ENCODE measurements around the gene SUSD6. TPM values are rescaled to one million over a fixed set of nuclear protein-coding genes. Genes with fewer than 3 reads are reported as not detected.

SUSD6 gene
- polyA plus RNA-seq, 1 of the 3 experiments (the other 2 are of a cell fraction) = 8.5 TPM

GRCh38 chr14:69648480-69649451, 37.4 kb downstream of the SUSD6 start:
- POLR2A ChIA-PET = no interaction called here
- peak overlapping the region; percentile 30; the same call in 1 of the 2 replicates for H3K9ac ChIP-seq

GRCh38 chr14:69650948-69651369, 39.6 kb downstream of the SUSD6 start:
- H3K4me1 ChIP-seq (ENCODE audit: control insufficient read depth in 1 of 2, insufficient read depth in 2 of 2, low read depth in 1 of 2, low read length in 1 of 2) = peaks cover 13 to 27% of the 10 kb centered on the region in 2 experiments; a peak in 2 of 4 replicates
- H3K9ac ChIP-seq = no peak overlapping the region

More at GRCh38 chr14:69648480-69649451, 37.4 kb downstream of the SUSD6 start:
- CTCF ChIA-PET = interaction anchor here (0.7 to 1.4 kb wide), 4 partner anchors 10 to 56 kb away, joined by 3 to 5 read pairs (median 4); no protein-coding TSS in a partner anchor
- no peaks in the 10 kb centered on the region for H3K9me2 ChIP-seq
- no peaks in the 10 kb centered on the region for H3K27me3 ChIP-seq (ENCODE audit: insufficient read depth)
- 58% methylated on average over 6 of the region's 6 CpGs for WGBS (ENCODE audit: low lambda C conversion rate)
- H3K27ac ChIP-seq (ENCODE audit: low read depth in 2 of 2, low read length in 1 of 2) = peak overlapping the region; percentile 58 to 82
- DNase-seq = no peak
- peak overlapping the region; percentile 21; the same call in 1 of the 2 replicates for H3K4me2 ChIP-seq
- peaks cover 13 to 27% of the 10 kb centered on the region in 2 experiments; a peak in 2 of 4 replicates for H3K4me1 ChIP-seq (ENCODE audit: control insufficient read depth in 1 of 2, insufficient read depth in 2 of 2, low read depth in 1 of 2, low read length in 1 of 2)
- peaks cover 17% of the 10 kb centered on the region; the same call in 1 of the 2 replicates for H3K79me2 ChIP-seq (ENCODE audit: insufficient read depth)
- H3K9me3 ChIP-seq = no peaks in the 10 kb centered on the region
- no peak for TF ChIP-seq EZH2phosphoT487 (IDR thresholded peaks at IDR 0.05; ENCODE audit: borderline replicate concordance, low read depth)
- TF ChIP-seq ELF1 (IDR thresholded peaks at IDR 0.05) = peak; percentile 60; the same call in 1 of the 2 replicates
- H3K4me3 ChIP-seq (ENCODE audit: low read depth in 2 of 2, low read length in 1 of 2) = no peak overlapping the region
- peaks cover 11% of the 10 kb centered on the region for H3F3A ChIP-seq (replicated peaks; ENCODE audit: insufficient read depth)
- peak overlapping the region; percentile 70 for H2AFZ ChIP-seq (ENCODE audit: low read depth)
- no peaks in the 10 kb centered on the region for H4K20me1 ChIP-seq (ENCODE audit: insufficient read depth)
- H3K36me3 ChIP-seq (replicated peaks in 1 of 2; ENCODE audit: control insufficient read depth in 1 of 2, insufficient read depth in 2 of 2, low read length in 1 of 2) = no peaks in the 10 kb centered on the region

More at GRCh38 chr14:69650948-69651369, 39.6 kb downstream of the SUSD6 start:
- 98% methylated on average over 3 of the region's 3 CpGs for WGBS (ENCODE audit: low lambda C conversion rate)
- no peaks in the 10 kb centered on the region for H3K9me3 ChIP-seq
- ChIA-PET CTCF (interaction anchor here (0.7 to 1.1 kb wide), 3 partner anchors 8 to 65 kb away, joined by 3 to 4 read pairs (median 3); no protein-coding TSS in a partner anchor), POLR2A (interaction anchor here (0.5 kb wide), 1 partner anchor 43 kb away, joined by 3 read pairs; no protein-coding TSS in a partner anchor)
- peaks cover 11% of the 10 kb centered on the region for H3F3A ChIP-seq (replicated peaks; ENCODE audit: insufficient read depth)
- DNase-seq = no peak
- H3K27me3 ChIP-seq (ENCODE audit: insufficient read depth) = no peaks in the 10 kb centered on the region
- H3K27ac ChIP-seq (ENCODE audit: low read depth in 2 of 2, low read length in 1 of 2) = no peak overlapping the region
- H3K79me2 ChIP-seq (ENCODE audit: insufficient read depth) = peaks cover 17% of the 10 kb centered on the region; the same call in 1 of the 2 replicates
- TF ChIP-seq MAX (IDR thresholded peaks at IDR 0.05; ENCODE audit: low read depth) = no peak
- no peak for TF ChIP-seq USF1 (IDR thresholded peaks at IDR 0.05; ENCODE audit: borderline replicate concordance, low read depth)
- no peak for TF ChIP-seq MXI1 (IDR thresholded peaks at IDR 0.05; ENCODE audit: low read depth, low read length)
- H2AFZ ChIP-seq (ENCODE audit: low read depth) = no peak overlapping the region
- H3K9me2 ChIP-seq = no peaks in the 10 kb centered on the region
- no peaks in the 10 kb centered on the region for H3K36me3 ChIP-seq (replicated peaks in 1 of 2; ENCODE audit: control insufficient read depth in 1 of 2, insufficient read depth in 2 of 2, low read length in 1 of 2)
- no peak overlapping the region for H3K4me3 ChIP-seq (ENCODE audit: low read depth in 2 of 2, low read length in 1 of 2)
- H3K4me2 ChIP-seq = no peak overlapping the region
- no peaks in the 10 kb centered on the region for H4K20me1 ChIP-seq (ENCODE audit: insufficient read depth)
